Prostate gland (tissue), 2 donors: ENCODE measurements around the gene YPEL3.

ENCODE experiments used
- CTCF ChIP-seq, 4 experiments: fragments of 200-600 bp in 2 of 4; fragments of 450-650 bp in 2 of 4; sonication (generic) in 2 of 4; IDR thresholded peaks; 1 replicate in 3 of 4; 2 replicates in 1 of 4; pipeline ENCODE4 v1.5.1; 2016 to 2019; ENCODE audit warnings: antibody characterized with exemption in 4 of 4, mild to moderate bottlenecking in 2 of 4, moderate library complexity in 2 of 4
- POLR2A ChIP-seq: fragments of 450-650 bp; IDR thresholded peaks from one replicate; pipeline ENCODE4 v1.6.1; 2016; ENCODE audit warnings: antibody characterized with exemption, mild to moderate bottlenecking

- TF ChIP-seq CTCF (IDR thresholded peaks at IDR 0.05) (no peak), POLR2A (no peak)
Observed at GRCh38 chr16:30104492-30104891, 8.5 kb upstream of the YPEL3 start.
